K562 (cell line): Measurements from ENCODE around the gene SEC14L3.

Source experiments
- ARNT ChIP-seq, 2 experiments: fragments of 450-650 bp; IDR thresholded peaks; 2 replicates each; pipeline ENCODE4 v1.6.1; 2016; ENCODE audit warnings: mild to moderate bottlenecking in 1 of 2
- BCOR ChIP-seq: fragments of 450-650 bp; IDR thresholded peaks from 2 replicates; pipeline ENCODE4 v1.6.1; 2016
- CHD2 ChIP-seq: IDR thresholded peaks from 2 replicates; pipeline ENCODE4 v1.6.1; 2011; ENCODE audit warnings: low read depth, low read length
- GTF2F1 ChIP-seq: IDR thresholded peaks from 2 replicates; pipeline ENCODE4 v1.6.1; 2011; ENCODE audit warnings: low read depth, low read length, improper control_type of control experiment
- HNRNPL ChIP-seq: fragments of 200-400 bp; formaldehyde crosslinking; IDR thresholded peaks from 2 replicates; pipeline ENCODE4 v1.6.1; 2017; ENCODE audit warnings: low read depth, mild to moderate bottlenecking, low read length
- NRF1 ChIP-seq, 2 experiments: fragments of 450-650 bp; IDR thresholded peaks in 1 of 2; conservative IDR thresholded peaks in 1 of 2; 2 replicates each; pipeline ENCODE4 v1.6.1; 2014; ENCODE audit warnings: mild to moderate bottlenecking in 2 of 2
- SMC3 ChIP-seq: conservative IDR thresholded peaks from 2 replicates; pipeline ENCODE4 v1.6.1; 2011; ENCODE audit warnings: low read depth, low read length, improper control_type of control experiment; ENCODE audit not compliant: insufficient read depth
- U2AF1 ChIP-seq: fragments of 200-400 bp; formaldehyde crosslinking; optimal IDR thresholded peaks from 2 replicates; pipeline ENCODE3; 2017; ENCODE audit warnings: mild to moderate bottlenecking, low read depth, low read length, moderate library complexity
- YY1 ChIP-seq, 3 experiments: IDR thresholded peaks; 2 replicates each; pipeline ENCODE4 v1.6.1; 2011; ENCODE audit warnings: low read length in 2 of 3, mild to moderate bottlenecking in 2 of 3, moderate library complexity in 2 of 3, borderline replicate concordance in 1 of 3, control low read depth in 1 of 3, low read depth in 1 of 3; ENCODE audit not compliant: insufficient read depth in 3 of 3, insufficient replicate concordance in 2 of 3, control insufficient read depth in 1 of 3, insufficient read length in 1 of 3; ENCODE audit errors: extremely low read depth in 1 of 3
- ZBED1 ChIP-seq: IDR thresholded peaks from 2 replicates; pipeline ENCODE4 v1.6.1; 2014
- ZNF184 ChIP-seq: sonication (generic); formaldehyde crosslinking; IDR thresholded peaks from 2 replicates; pipeline ENCODE4 v1.5.0; 2020; ENCODE audit warnings: missing genetic modification reagents
- ZNF318 ChIP-seq, 2 experiments: fragments of 450-650 bp; IDR thresholded peaks; 2 replicates each; pipeline ENCODE4 v1.6.1; 2016; ENCODE audit warnings: mild to moderate bottlenecking in 2 of 2, borderline replicate concordance in 1 of 2, low read depth in 1 of 2, moderate library complexity in 1 of 2
- ZNF511 ChIP-seq: sonication (generic); formaldehyde crosslinking; IDR thresholded peaks from 2 replicates; pipeline ENCODE4 v1.8.0; 2022; ENCODE audit warnings: mild to moderate bottlenecking, missing genetic modification reagents
- TF ChIP-seq, protein P1 (sequence below): fragments of 450-650 bp; IDR thresholded peaks from 2 replicates; pipeline ENCODE4 v1.7.0; 2016; ENCODE audit warnings: borderline replicate concordance

- no peak for TF ChIP-seq U2AF1
- no peak for TF ChIP-seq SMC3
- TF ChIP-seq BCOR, result no peak
- no peak for TF ChIP-seq YY1 (IDR thresholded peaks at IDR 0.05; ENCODE audit: borderline replicate concordance in 1 of 3, control insufficient read depth in 1 of 3, extremely low read depth in 1 of 3, insufficient read depth in 3 of 3, insufficient read length in 1 of 3, insufficient replicate concordance in 2 of 3, low read depth in 1 of 3, low read length in 2 of 3)
- TF ChIP-seq ZNF318 (IDR thresholded peaks at IDR 0.05; ENCODE audit: borderline replicate concordance in 1 of 2, low read depth in 1 of 2), result no peak
- TF ChIP-seq ZNF511, result no peak
- no peak for TF ChIP-seq GTF2F1
- TF ChIP-seq, protein P1, sequence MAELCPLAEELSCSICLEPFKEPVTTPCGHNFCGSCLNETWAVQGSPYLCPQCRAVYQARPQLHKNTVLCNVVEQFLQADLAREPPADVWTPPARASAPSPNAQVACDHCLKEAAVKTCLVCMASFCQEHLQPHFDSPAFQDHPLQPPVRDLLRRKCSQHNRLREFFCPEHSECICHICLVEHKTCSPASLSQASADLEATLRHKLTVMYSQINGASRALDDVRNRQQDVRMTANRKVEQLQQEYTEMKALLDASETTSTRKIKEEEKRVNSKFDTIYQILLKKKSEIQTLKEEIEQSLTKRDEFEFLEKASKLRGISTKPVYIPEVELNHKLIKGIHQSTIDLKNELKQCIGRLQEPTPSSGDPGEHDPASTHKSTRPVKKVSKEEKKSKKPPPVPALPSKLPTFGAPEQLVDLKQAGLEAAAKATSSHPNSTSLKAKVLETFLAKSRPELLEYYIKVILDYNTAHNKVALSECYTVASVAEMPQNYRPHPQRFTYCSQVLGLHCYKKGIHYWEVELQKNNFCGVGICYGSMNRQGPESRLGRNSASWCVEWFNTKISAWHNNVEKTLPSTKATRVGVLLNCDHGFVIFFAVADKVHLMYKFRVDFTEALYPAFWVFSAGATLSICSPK, result no peak
- TF ChIP-seq NRF1 (conservative IDR thresholded peaks at IDR 0.05 in 1 of 2, IDR thresholded peaks at IDR 0.05 in 1 of 2), result no peak
- no peak for TF ChIP-seq ZNF184 (CRISPR knock-in tag)
- no peak for TF ChIP-seq HNRNPL
- TF ChIP-seq ARNT (IDR thresholded peaks at IDR 0.05), result no peak
- no peak for TF ChIP-seq ZBED1
- no peak for TF ChIP-seq CHD2
Observed at GRCh38 chr22:30495041-30495784, 23.4 kb upstream of the SEC14L3 start.
